ENCODE data around the gene STAG1. TPM values are rescaled to one million over a fixed set of nuclear protein-coding genes. Genes with fewer than 3 reads are reported as not detected.
"Not testable (repeated sequence)": the region's sequence is repeated elsewhere in the genome, so short reads cannot be mapped to it uniquely, and the experiment has no call there.

The STAG1 gene
- polyA plus RNA-seq, 1 donor from 2014 or later, result 30.8 TPM

GRCh38 chr3:136336329-136337100 is 415.7 kb downstream of the STAG1 start:
- H3K4me2 ChIP-seq (ENCODE audit: low read length), result no peak overlapping the region
- H3K27ac ChIP-seq (ENCODE audit: low read length), result no peak overlapping the region

DNA sequence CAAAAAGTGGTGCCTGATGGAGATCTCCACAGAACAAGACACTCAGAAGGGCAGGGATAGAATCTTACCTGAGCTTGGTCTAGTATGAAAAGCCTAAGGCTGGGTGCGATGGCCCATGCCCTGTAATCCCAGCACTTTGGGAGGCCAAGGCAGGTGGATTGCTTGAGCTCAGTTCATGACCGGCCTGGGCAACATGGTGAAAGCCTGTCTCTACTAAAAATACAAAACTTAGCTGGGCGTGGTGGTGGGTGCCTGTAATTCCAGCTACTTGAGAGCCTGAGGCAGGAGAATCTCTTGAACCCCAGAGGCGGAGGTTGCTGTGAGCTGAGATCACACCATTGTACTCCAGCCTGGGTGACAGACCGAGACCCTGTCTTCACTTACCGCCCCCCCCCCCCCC is 417.5 kb downstream of the STAG1 start:
- H2AFZ ChIP-seq (ENCODE audit: low read depth, low read length); H3K4me2 ChIP-seq (ENCODE audit: low read length); H3K9ac ChIP-seq (ENCODE audit: low read length); H4K20me1 ChIP-seq (ENCODE audit: insufficient read depth); H3F3A ChIP-seq (ENCODE audit: insufficient read depth, low read length, poor library complexity, severe bottlenecking); H3K4me3 ChIP-seq (ENCODE audit: low read length); H3K27ac ChIP-seq (ENCODE audit: low read length); H3K9me3 ChIP-seq (ENCODE audit: low read length); H3K9me2 ChIP-seq (ENCODE audit: insufficient read depth, low read length); H3K27me3 ChIP-seq (ENCODE audit: insufficient read depth, low read depth, low read length); H3K79me2 ChIP-seq (replicated peaks; ENCODE audit: insufficient read depth, low read length): not testable (repeated sequence)
- peaks cover 17% of the 10 kb centered on the region for H3K36me3 ChIP-seq (ENCODE audit: insufficient read depth, low read length)

More at GRCh38 chr3:136336329-136337100, 415.7 kb downstream of the STAG1 start:
- no peaks in the 10 kb centered on the region for H3K9me2 ChIP-seq (ENCODE audit: insufficient read depth, low read length)
- no peaks in the 10 kb centered on the region for H4K20me1 ChIP-seq (ENCODE audit: insufficient read depth)
- H3F3A ChIP-seq (ENCODE audit: insufficient read depth, low read length, poor library complexity, severe bottlenecking), result no peaks in the 10 kb centered on the region
- H3K9me3 ChIP-seq (ENCODE audit: low read length), result no peaks in the 10 kb centered on the region
- no peak overlapping the region for H2AFZ ChIP-seq (ENCODE audit: low read depth, low read length)
- no peak for TF ChIP-seq CTCF (IDR thresholded peaks at IDR 0.05; ENCODE audit: poor library complexity, severe bottlenecking)
- no peak for TF ChIP-seq MXI1 (conservative IDR thresholded peaks at IDR 0.05; ENCODE audit: poor library complexity, severe bottlenecking)
- no peak for TF ChIP-seq RAD21 (conservative IDR thresholded peaks at IDR 0.05)
- no peak for TF ChIP-seq SMC3 (conservative IDR thresholded peaks at IDR 0.05; ENCODE audit: poor library complexity)
- TF ChIP-seq REST (IDR thresholded peaks at IDR 0.05; ENCODE audit: borderline replicate concordance), result no peak
- TF ChIP-seq EZH2 (IDR thresholded peaks at IDR 0.05; ENCODE audit: borderline replicate concordance, insufficient read depth, low read length, poor library complexity, severe bottlenecking), result no peak
- TF ChIP-seq EP300 (conservative IDR thresholded peaks at IDR 0.05; ENCODE audit: poor library complexity, severe bottlenecking), result no peak
- no peaks in the 10 kb centered on the region for H3K79me2 ChIP-seq (replicated peaks; ENCODE audit: insufficient read depth, low read length)
- no peaks in the 10 kb centered on the region for H3K27me3 ChIP-seq (ENCODE audit: insufficient read depth, low read depth, low read length)
- peaks cover 15% of the 10 kb centered on the region for H3K36me3 ChIP-seq (ENCODE audit: insufficient read depth, low read length)
- H3K9ac ChIP-seq (ENCODE audit: low read length), result no peak overlapping the region
- no peak overlapping the region for H3K4me3 ChIP-seq (ENCODE audit: low read length)

DNA sequence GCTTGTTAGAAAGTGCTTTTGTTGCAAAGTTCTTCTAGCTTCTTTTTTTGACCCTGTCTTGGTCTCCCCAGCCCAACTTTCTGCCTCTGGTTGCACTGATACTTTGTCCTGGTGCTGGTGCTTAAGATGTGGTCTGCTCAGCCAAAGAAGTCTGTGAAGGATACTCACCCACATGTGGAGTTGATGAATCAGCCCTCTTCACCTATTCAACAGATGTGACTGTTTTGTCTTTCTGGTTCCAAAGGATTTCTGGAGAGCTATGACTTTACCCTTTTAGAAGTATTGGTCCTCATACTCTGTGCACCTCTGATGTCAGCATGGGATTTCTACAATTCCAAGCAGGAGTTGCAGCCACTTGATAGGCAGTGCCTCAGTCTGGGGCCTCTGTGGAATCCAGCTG is 418.0 kb downstream of the STAG1 start:
- Histone ChIP-seq H3K79me2 (replicated peaks; ENCODE audit: insufficient read depth, low read length) (no peaks in the 10 kb centered on the region), H3K9ac (ENCODE audit: low read length) (no peak overlapping the region), H3K27ac (ENCODE audit: low read length) (no peak overlapping the region), H3K9me3 (ENCODE audit: low read length) (no peaks in the 10 kb centered on the region), H3F3A (ENCODE audit: insufficient read depth, low read length, poor library complexity, severe bottlenecking) (no peaks in the 10 kb centered on the region), H4K20me1 (ENCODE audit: insufficient read depth) (no peaks in the 10 kb centered on the region), H3K4me2 (ENCODE audit: low read length) (no peak overlapping the region), H3K4me3 (ENCODE audit: low read length) (no peak overlapping the region), H3K9me2 (ENCODE audit: insufficient read depth, low read length) (no peaks in the 10 kb centered on the region), H3K36me3 (ENCODE audit: insufficient read depth, low read length) (peaks cover 20% of the 10 kb centered on the region), H2AFZ (ENCODE audit: low read depth, low read length) (no peak overlapping the region), H3K27me3 (ENCODE audit: insufficient read depth, low read depth, low read length) (no peaks in the 10 kb centered on the region)
- TF ChIP-seq TAF1 (IDR thresholded peaks at IDR 0.05; ENCODE audit: low read depth), result no peak
- TF ChIP-seq EP300 (conservative IDR thresholded peaks at IDR 0.05; ENCODE audit: poor library complexity, severe bottlenecking), result no peak
- TF ChIP-seq POLR2AphosphoS5 (IDR thresholded peaks at IDR 0.05), result no peak
- TF ChIP-seq REST (IDR thresholded peaks at IDR 0.05; ENCODE audit: borderline replicate concordance), result no peak
- no peak for TF ChIP-seq RAD21 (conservative IDR thresholded peaks at IDR 0.05)
- no peak for TF ChIP-seq SMC3 (conservative IDR thresholded peaks at IDR 0.05; ENCODE audit: poor library complexity)
- TF ChIP-seq EZH2 (IDR thresholded peaks at IDR 0.05; ENCODE audit: borderline replicate concordance, insufficient read depth, low read length, poor library complexity, severe bottlenecking), result no peak
- no peak for TF ChIP-seq CTCF (IDR thresholded peaks at IDR 0.05; ENCODE audit: poor library complexity, severe bottlenecking)
- no peak for TF ChIP-seq MXI1 (conservative IDR thresholded peaks at IDR 0.05; ENCODE audit: poor library complexity, severe bottlenecking)

All from neural cell (in vitro differentiated cells).